Transverse colon (tissue), 4 donors: Measurements from ENCODE around the gene LHX8. TPM values are rescaled to one million over a fixed set of nuclear protein-coding genes. Genes with fewer than 3 reads are reported as not detected.

Experiments used
- DNase-seq: peaks from one replicate; pipeline ENCODE4 v3.0.0-alpha.2; 2019
- H3K27ac ChIP-seq, 4 donors: fragments of 200-600 bp; sonication (generic); 2 replicates each; pipeline ENCODE4 v1.5.1; 2016 to 2018; ENCODE audit warnings: inconsistent platforms in 4 of 4
- H3K27me3 ChIP-seq: fragments of 200-600 bp; sonication (generic); 2 replicates; pipeline ENCODE4 v1.5.1; 2017; ENCODE audit warnings: inconsistent platforms
- H3K36me3 ChIP-seq, 4 donors: fragments of 200-600 bp; sonication (generic); 2 replicates each; pipeline ENCODE4 v1.5.1; 2017 to 2019; ENCODE audit warnings: inconsistent platforms in 4 of 4
- H3K4me1 ChIP-seq, 4 donors: fragments of 200-600 bp; sonication (generic); 2 replicates each; pipeline ENCODE4 v1.5.1; 2017 to 2020; ENCODE audit warnings: inconsistent platforms in 4 of 4
- H3K4me3 ChIP-seq, 4 donors: fragments of 200-600 bp; sonication (generic); 1 replicate in 1 of 4; 2 replicates in 3 of 4; pipeline versions ENCODE4 v1.5.1 to v1.6.1; 2017 to 2019; ENCODE audit warnings: inconsistent platforms in 4 of 4
- H3K9me3 ChIP-seq, 2 donors: fragments of 200-600 bp; sonication (generic); 2 replicates each; pipeline ENCODE4 v1.5.1; 2017 to 2019; ENCODE audit warnings: inconsistent platforms in 2 of 2
- EP300 ChIP-seq: sonication (generic); formaldehyde crosslinking; IDR thresholded peaks from one replicate; pipeline ENCODE4 v1.6.1; 2017; ENCODE audit warnings: antibody characterized with exemption, low read depth
- POLR2A ChIP-seq: fragments of 450-650 bp; IDR thresholded peaks from one replicate; pipeline ENCODE4 v1.6.1; 2016; ENCODE audit warnings: antibody characterized with exemption, mild to moderate bottlenecking, moderate library complexity
- POLR2AphosphoS5 ChIP-seq, 3 donors: sonication (generic); formaldehyde crosslinking; IDR thresholded peaks; one replicate each; pipeline ENCODE4 v1.6.1; 2016; ENCODE audit warnings: antibody characterized with exemption in 3 of 3
- WGBS, 2 donors: methylation state at CpG; one replicate each; pipeline ENCODE4 v1.1.5; 2018; ENCODE audit warnings: low coverage in 1 of 2; 5-methylcytosine and 5-hydroxymethylcytosine counted together
- in situ Hi-C, 4 donors: fragments of 200-750 bp; cut with MboI; loops; one replicate each; pipeline versions ENCODE4 v1.15.0 to v1.15.1; 2017; ENCODE audit warnings: low sequenced_read_pairs in 3 of 4, low pct_ligation_motif_present in 1 of 4, low pct_unique_long_range_greater_than_20kb in 1 of 4
- intact Hi-C: fragments of 100-400 bp; cut with DNase I; formaldehyde crosslinking; loops from one replicate; pipeline ENCODE4 v1.15.1; 2023; ENCODE audit warnings: low total_unique reads
- total RNA-seq, 4 donors: library from RNA; depleted of rRNA; stranded (reverse); fragments of >200 nt; gene quantifications; one replicate each; pipeline ENCODE4 v1.1.0, GENCODE V29; 2016
- TF ChIP-seq, protein P1 (sequence below), 5 experiments: fragments of 200-600 bp in 3 of 5; fragments of 450-650 bp in 2 of 5; sonication (generic) in 3 of 5; IDR thresholded peaks; 1 replicate in 2 of 5; 2 replicates in 3 of 5; pipeline ENCODE4 v1.5.1; 2016 to 2017; ENCODE audit warnings: antibody characterized with exemption in 5 of 5, inconsistent platforms in 3 of 5, mild to moderate bottlenecking in 2 of 5, moderate library complexity in 1 of 5

The LHX8 gene
- total RNA-seq, 4 donors from 2014 or later = not detected

DNA sequence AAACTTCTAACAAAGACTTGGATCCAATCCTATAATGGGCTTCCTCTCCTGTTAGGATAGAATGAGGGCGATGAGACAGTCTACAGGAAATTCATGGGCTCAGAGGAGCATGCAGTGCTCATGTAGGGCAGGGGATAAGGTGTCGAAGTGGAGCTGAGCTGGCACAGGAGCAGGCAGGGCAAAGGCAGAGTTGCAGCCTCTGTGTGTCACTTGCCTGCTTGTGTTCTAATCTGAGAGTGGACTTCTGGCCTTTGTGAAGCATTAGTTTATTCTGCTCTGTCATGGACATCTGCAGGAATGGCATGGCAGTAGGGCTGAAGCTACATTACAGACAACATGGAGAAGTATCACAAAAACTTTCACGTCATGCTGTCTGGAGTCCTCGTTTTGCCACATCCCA, 32.6 kb downstream of the LHX8 start:
- in situ Hi-C loops (no loop called here), intact Hi-C loops (no loop called here)
- 75 to 80% methylated on average over 3 to 4 of the region's 4 CpGs for WGBS, 2 donors
- TF ChIP-seq, protein P1, sequence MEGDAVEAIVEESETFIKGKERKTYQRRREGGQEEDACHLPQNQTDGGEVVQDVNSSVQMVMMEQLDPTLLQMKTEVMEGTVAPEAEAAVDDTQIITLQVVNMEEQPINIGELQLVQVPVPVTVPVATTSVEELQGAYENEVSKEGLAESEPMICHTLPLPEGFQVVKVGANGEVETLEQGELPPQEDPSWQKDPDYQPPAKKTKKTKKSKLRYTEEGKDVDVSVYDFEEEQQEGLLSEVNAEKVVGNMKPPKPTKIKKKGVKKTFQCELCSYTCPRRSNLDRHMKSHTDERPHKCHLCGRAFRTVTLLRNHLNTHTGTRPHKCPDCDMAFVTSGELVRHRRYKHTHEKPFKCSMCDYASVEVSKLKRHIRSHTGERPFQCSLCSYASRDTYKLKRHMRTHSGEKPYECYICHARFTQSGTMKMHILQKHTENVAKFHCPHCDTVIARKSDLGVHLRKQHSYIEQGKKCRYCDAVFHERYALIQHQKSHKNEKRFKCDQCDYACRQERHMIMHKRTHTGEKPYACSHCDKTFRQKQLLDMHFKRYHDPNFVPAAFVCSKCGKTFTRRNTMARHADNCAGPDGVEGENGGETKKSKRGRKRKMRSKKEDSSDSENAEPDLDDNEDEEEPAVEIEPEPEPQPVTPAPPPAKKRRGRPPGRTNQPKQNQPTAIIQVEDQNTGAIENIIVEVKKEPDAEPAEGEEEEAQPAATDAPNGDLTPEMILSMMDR (IDR thresholded peaks at IDR 0.05) = no peak
- no peak for TF ChIP-seq EP300
- no peak for TF ChIP-seq POLR2AphosphoS5 (IDR thresholded peaks at IDR 0.05)
- TF ChIP-seq POLR2A = no peak
- Histone ChIP-seq H3K4me3 (no peak overlapping the region), H3K27me3 (no peaks in the 10 kb centered on the region), H3K9me3 (no peaks in the 10 kb centered on the region), H3K4me1 (no peaks in the 10 kb centered on the region), H3K36me3 (no peaks in the 10 kb centered on the region), H3K27ac (no peak overlapping the region)
- DNase-seq = no peak

DNA sequence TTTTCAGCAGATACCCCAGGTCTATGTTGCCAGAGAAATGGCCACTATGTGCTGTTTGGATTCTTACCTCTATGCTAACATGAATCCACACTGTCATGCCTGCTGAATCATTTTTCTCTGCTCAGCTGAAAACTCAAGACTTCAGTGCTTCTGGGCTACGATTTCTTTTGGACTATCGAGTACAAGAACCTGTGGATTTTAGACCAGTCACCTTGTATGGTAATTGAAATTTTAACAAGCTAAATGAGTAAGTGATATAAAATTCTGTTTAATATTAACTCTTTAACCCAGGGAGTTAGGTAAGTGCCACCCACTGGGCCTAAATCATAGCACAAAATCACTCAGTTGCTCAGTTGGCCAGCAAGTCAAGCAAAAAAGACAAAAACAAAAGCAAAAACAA, 35.8 kb downstream of the LHX8 start:
- WGBS, 2 donors = 82 to 84% methylated on average over 2 of the region's 2 CpGs
- DNase-seq = no peak
- no peaks in the 10 kb centered on the region for H3K9me3 ChIP-seq
- TF ChIP-seq, protein P1 (IDR thresholded peaks at IDR 0.05) = no peak
- TF ChIP-seq POLR2AphosphoS5 (IDR thresholded peaks at IDR 0.05) = no peak
- no peak for TF ChIP-seq POLR2A
- TF ChIP-seq EP300 = no peak
- H3K36me3 ChIP-seq = no peaks in the 10 kb centered on the region
- in situ Hi-C loops = no loop called here
- no peak overlapping the region for H3K27ac ChIP-seq
- H3K27me3 ChIP-seq = no peaks in the 10 kb centered on the region
- no peak overlapping the region for H3K4me3 ChIP-seq
- no peaks in the 10 kb centered on the region for H3K4me1 ChIP-seq
- intact Hi-C loops = no loop called here

DNA sequence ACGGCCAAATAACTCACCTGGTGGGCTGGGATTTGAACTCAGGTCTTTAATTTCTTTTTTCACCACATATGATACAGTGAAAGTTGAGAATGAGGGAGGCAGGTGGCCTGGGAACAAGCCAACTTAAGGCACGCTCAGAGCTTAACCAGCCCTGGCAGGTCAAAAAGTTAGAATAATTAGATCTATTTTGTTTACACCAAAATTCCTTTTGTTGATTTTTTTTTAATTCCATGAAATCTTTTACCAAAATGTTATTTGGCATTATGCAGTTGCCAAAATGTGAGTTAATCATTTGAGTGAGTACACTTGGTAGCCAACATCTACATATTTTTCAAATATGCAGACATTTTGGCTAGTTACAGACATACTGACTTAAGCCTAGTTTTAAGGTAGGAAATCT, 36.8 kb downstream of the LHX8 start:
- no peak for DNase-seq
- H3K27ac ChIP-seq = no peak overlapping the region
- in situ Hi-C loops = no loop called here
- intact Hi-C loops = no loop called here
- H3K9me3 ChIP-seq = no peaks in the 10 kb centered on the region
- no peaks in the 10 kb centered on the region for H3K4me1 ChIP-seq
- H3K27me3 ChIP-seq = no peaks in the 10 kb centered on the region
- WGBS, 2 donors = 45 to 59% methylated on average over 2 of the region's 2 CpGs
- no peaks in the 10 kb centered on the region for H3K36me3 ChIP-seq
- TF ChIP-seq POLR2A (no peak), EP300 (no peak), POLR2AphosphoS5 (IDR thresholded peaks at IDR 0.05) (no peak)
- TF ChIP-seq, protein P1 (IDR thresholded peaks at IDR 0.05) = no peak
- no peak overlapping the region for H3K4me3 ChIP-seq

DNA sequence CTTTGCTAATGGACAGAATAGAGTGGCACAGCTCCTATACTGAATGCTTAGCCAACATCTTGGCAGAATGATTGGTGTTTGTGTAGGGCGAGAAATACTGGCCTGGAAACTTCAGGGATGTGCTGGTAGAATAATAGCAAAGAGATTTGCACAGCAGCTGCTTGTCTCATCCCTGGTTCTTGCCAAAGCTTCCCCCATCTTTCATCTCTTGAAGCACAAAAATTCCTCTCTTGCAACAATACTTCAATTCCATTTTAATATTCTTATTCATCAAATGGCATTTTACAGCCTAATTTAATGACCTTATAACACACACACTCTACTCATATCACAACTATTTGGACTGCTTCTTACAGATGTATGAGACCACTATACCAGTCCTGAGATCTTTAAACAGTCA, 37.7 kb downstream of the LHX8 start:
- no peaks in the 10 kb centered on the region for H3K9me3 ChIP-seq
- H3K27me3 ChIP-seq = no peaks in the 10 kb centered on the region
- no peak overlapping the region for H3K27ac ChIP-seq
- 59% methylated on average over 1 of the region's 1 CpG; no CpG with 5 or more reads in 1 of the 2 donors for WGBS, 2 donors
- intact Hi-C loops (no loop called here), in situ Hi-C loops (no loop called here)
- no peak for DNase-seq
- no peaks in the 10 kb centered on the region for H3K36me3 ChIP-seq
- H3K4me1 ChIP-seq = no peaks in the 10 kb centered on the region
- TF ChIP-seq EP300 (no peak), POLR2A (no peak), POLR2AphosphoS5 (IDR thresholded peaks at IDR 0.05) (no peak)
- TF ChIP-seq, protein P1 (IDR thresholded peaks at IDR 0.05) = no peak
- no peak overlapping the region for H3K4me3 ChIP-seq
